ENCODE results near the gene SIX1. TPM values are rescaled to one million over a fixed set of nuclear protein-coding genes. Genes with fewer than 3 reads are reported as not detected.

Gene SIX1
- total RNA-seq, 1 donor from 2014 or later: 3.7 TPM

DNA sequence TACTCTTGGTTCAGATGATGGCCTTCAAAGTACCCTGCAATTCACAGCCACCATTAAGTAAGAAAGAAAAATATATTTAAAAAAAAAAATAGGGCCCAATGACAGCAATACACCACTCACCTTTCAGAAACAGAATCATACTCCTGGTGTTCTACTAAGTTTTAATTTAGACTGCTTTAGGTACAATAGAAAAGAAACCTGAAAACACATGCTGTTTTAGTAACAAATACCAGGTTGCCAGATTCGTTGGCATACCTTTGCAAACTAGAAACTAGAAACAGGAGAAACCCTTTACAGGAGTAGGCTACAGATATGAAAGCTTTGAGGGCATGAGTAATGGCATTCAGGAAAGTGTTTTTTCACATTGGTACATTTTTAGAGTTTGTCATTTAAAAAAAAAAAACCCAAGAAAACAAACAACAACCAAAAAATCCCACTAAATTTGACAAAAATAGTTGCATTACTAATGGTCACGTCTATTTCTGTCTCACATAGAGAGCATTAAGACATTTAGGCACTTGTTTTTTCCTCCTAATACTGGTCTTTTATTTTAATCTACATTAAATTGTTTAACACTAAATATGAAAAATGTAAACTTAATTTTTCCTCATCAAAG lies 4.0 kb downstream of the SIX1 start:
- TF ChIP-seq CTCF (IDR thresholded peaks at IDR 0.05) (no peak), POLR2AphosphoS5 (IDR thresholded peaks at IDR 0.05; ENCODE audit: insufficient read depth in 1 of 2, low read depth in 1 of 2) (no peak), POLR2A (IDR thresholded peaks at IDR 0.05) (no peak)
- Histone ChIP-seq H3K36me3 (no peaks in the 10 kb centered on the region), H3K9me3 (no peaks in the 10 kb centered on the region), H3K4me1 (peaks cover 48% of the 10 kb centered on the region), H3K4me3 (no peak overlapping the region), H3K27ac (no peak overlapping the region), H3K27me3 (peaks cover 33% of the 10 kb centered on the region)
- DNase-seq (ENCODE audit: extremely low spot score in 2 of 2): no peak
- intact Hi-C loops (cut with DNase I): loop anchor here (10.0 kb wide), 1 partner anchor 610 kb away; no protein-coding TSS in a partner anchor

DNA sequence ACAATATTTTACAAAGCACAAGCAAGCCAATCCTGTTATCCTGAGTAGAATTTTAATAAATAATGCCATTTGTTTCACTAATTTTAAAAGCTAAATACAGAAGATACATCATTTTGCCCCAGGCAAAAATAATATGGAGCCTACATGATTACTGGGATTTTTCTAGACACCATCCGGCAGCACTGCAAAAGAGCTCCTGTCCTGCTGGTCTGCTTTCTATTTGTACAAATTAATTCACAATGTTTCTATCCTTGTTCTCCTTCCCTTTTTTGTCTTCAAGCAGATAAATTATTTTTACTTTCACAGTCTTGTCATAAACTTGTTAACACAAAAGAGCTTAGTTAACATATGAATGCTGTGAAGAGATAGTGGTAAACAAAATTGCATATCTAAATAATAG lies 4.6 kb downstream of the SIX1 start:
- Histone ChIP-seq H3K36me3 (no peaks in the 10 kb centered on the region), H3K27me3 (peaks cover 33% of the 10 kb centered on the region), H3K27ac (no peak overlapping the region), H3K9me3 (no peaks in the 10 kb centered on the region), H3K4me3 (no peak overlapping the region), H3K4me1 (peaks cover 43% of the 10 kb centered on the region)
- no peak for DNase-seq (ENCODE audit: extremely low spot score in 2 of 2)
- intact Hi-C loops (cut with DNase I): loop anchor here (10.0 kb wide), 1 partner anchor 610 kb away; no protein-coding TSS in a partner anchor
- no peak for TF ChIP-seq POLR2A (IDR thresholded peaks at IDR 0.05)
- TF ChIP-seq POLR2AphosphoS5 (IDR thresholded peaks at IDR 0.05; ENCODE audit: insufficient read depth in 1 of 2, low read depth in 1 of 2): no peak
- no peak for TF ChIP-seq CTCF (IDR thresholded peaks at IDR 0.05)

DNA sequence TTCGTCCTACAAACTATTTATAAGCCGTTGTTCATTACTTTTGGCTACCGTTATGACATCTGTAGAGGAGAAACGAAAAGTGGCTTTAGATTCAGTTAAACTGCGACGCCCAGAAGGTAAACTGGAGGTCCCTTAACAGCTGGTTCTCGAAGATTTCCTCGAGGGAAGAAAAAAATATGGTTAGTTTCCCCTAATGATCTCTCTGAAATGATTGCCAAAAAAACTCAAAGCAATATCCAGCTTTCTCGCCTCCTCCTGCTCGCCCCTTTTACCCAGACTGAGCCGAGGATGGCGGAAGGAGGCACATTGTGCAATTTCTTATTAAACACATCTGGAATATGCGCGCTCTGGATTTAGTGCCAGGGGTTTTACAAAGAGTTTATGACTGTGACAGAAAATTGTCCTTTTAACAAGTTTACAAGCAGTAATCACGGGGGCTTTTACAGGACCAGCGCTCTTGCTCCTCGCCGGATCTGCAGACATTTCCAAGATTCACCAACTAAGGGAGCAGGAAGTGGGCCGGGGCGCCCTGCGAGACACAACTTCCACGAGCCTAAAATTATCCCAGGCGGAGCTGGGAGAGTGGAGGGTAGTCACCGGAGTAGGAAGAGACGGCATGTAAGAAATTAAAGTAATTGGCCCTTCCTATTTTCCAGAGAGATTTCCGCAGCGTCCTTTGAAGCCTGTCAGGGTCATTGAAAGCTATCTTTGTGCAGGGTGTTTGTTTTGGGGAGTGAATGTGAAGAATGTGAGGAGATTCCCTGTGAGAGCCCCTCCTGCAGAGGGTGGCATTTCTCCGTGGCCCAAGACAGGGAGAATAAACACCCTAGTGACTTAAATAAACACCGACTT lies 5.6 kb downstream of the SIX1 start:
- TF ChIP-seq POLR2AphosphoS5 (IDR thresholded peaks at IDR 0.05; ENCODE audit: insufficient read depth in 1 of 2, low read depth in 1 of 2) (no peak), POLR2A (IDR thresholded peaks at IDR 0.05) (no peak), CTCF (IDR thresholded peaks at IDR 0.05) (no peak)
- peaks cover 25% of the 10 kb centered on the region for H3K27me3 ChIP-seq
- H3K9me3 ChIP-seq: no peaks in the 10 kb centered on the region
- H3K4me3 ChIP-seq: no peak overlapping the region
- intact Hi-C loops (cut with DNase I): loop anchor here (10.0 kb wide), 1 partner anchor 611 kb away; no protein-coding TSS in a partner anchor
- H3K36me3 ChIP-seq: no peaks in the 10 kb centered on the region
- no peak for DNase-seq (ENCODE audit: extremely low spot score in 2 of 2)
- peaks cover 33% of the 10 kb centered on the region for H3K4me1 ChIP-seq
- no peak overlapping the region for H3K27ac ChIP-seq

DNA sequence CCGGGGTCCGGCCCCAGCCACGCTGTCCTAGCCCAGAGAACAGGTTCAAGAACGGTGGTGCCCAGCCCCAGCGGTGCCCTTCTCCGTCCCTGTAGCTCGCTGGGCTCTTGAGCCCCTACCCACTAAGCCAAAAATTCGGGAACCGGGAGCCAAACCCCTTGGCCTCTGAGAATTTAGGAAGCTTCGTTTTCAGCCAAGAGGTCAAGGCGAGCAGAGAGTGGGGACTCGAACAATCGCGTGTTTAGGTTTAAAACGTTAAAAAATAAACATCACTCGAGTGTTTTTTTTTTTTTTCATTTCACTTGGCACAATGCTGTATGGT lies 6.2 kb downstream of the SIX1 start:
- Histone ChIP-seq H3K4me1 (peaks cover 28% of the 10 kb centered on the region), H3K27me3 (peaks cover 25% of the 10 kb centered on the region), H3K4me3 (no peak overlapping the region), H3K36me3 (no peaks in the 10 kb centered on the region), H3K27ac (no peak overlapping the region), H3K9me3 (no peaks in the 10 kb centered on the region)
- no peak for DNase-seq (ENCODE audit: extremely low spot score in 2 of 2)
- TF ChIP-seq CTCF (IDR thresholded peaks at IDR 0.05) (no peak), POLR2AphosphoS5 (IDR thresholded peaks at IDR 0.05; ENCODE audit: insufficient read depth in 1 of 2, low read depth in 1 of 2) (no peak), POLR2A (IDR thresholded peaks at IDR 0.05) (no peak)
- intact Hi-C loops (cut with DNase I): loop anchor here (10.0 kb wide), 1 partner anchor 612 kb away; no protein-coding TSS in a partner anchor

All from vagina (tissue), 2 donors.